ENCODE measurements around the gene LDHA.
A peak's percentile ranks its signal among the peaks of the same experiment; 100 is the strongest.
"Not testable (repeated sequence)": the region's sequence is repeated elsewhere in the genome, so short reads cannot be mapped to it uniquely, and the experiment has no call there.

The LDHA gene

GRCh38 chr11:18393581-18394274, 635 bp upstream of the LDHA start:
- H3K9me3 ChIP-seq (ENCODE audit: control insufficient read depth, low read length): no peaks in the 10 kb centered on the region
- H3K4me1 ChIP-seq (ENCODE audit: control insufficient read depth, insufficient read depth, low read length): no peaks in the 10 kb centered on the region
- H3K27ac ChIP-seq (ENCODE audit: insufficient read depth, low read depth, low read length, poor library complexity, severe bottlenecking): no peak overlapping the region
- peaks cover 3% of the 10 kb centered on the region for H3K36me3 ChIP-seq (ENCODE audit: control insufficient read depth, insufficient read depth, low read length)
- 83 to 88% methylated on average over 22 of the region's 22 CpGs for WGBS, 2 experiments
- peaks cover 3% of the 10 kb centered on the region for H3K27me3 ChIP-seq (ENCODE audit: control insufficient read depth, insufficient read depth, low read length, poor library complexity, severe bottlenecking)
- peak overlapping the region; percentile 74 for H3K4me3 ChIP-seq (ENCODE audit: insufficient read depth, low read depth, low read length)

- peak overlapping the region; percentile 74 for H3K4me3 ChIP-seq (ENCODE audit: insufficient read depth, low read depth, low read length)
- no peaks in the 10 kb centered on the region for H3K4me1 ChIP-seq (ENCODE audit: control insufficient read depth, insufficient read depth, low read length)
Measured at GRCh38 chr11:18394928-18395734, 768 bp downstream of the LDHA start.

GRCh38 chr11:18395735-18396504, 1.6 kb downstream of the LDHA start:
- WGBS, 2 experiments: 1% methylated on average over 46 of the region's 46 CpGs
- Histone ChIP-seq H3K4me1 (ENCODE audit: control insufficient read depth, insufficient read depth, low read length) (no peaks in the 10 kb centered on the region), H3K36me3 (ENCODE audit: control insufficient read depth, insufficient read depth, low read length) (peaks cover 20% of the 10 kb centered on the region), H3K4me3 (ENCODE audit: insufficient read depth, low read depth, low read length) (peak overlapping the region; percentile 74), H3K27me3 (ENCODE audit: control insufficient read depth, insufficient read depth, low read length, poor library complexity, severe bottlenecking) (peaks cover 3% of the 10 kb centered on the region), H3K9me3 (ENCODE audit: control insufficient read depth, low read length) (no peaks in the 10 kb centered on the region), H3K27ac (ENCODE audit: insufficient read depth, low read depth, low read length, poor library complexity, severe bottlenecking) (peak overlapping the region; percentile 88)

More at GRCh38 chr11:18394928-18395734, 768 bp downstream of the LDHA start:
- Histone ChIP-seq H3K9me3 (ENCODE audit: control insufficient read depth, low read length) (no peaks in the 10 kb centered on the region), H3K27ac (ENCODE audit: insufficient read depth, low read depth, low read length, poor library complexity, severe bottlenecking) (peak overlapping the region; percentile 88), H3K36me3 (ENCODE audit: control insufficient read depth, insufficient read depth, low read length) (peaks cover 14% of the 10 kb centered on the region), H3K27me3 (ENCODE audit: control insufficient read depth, insufficient read depth, low read length, poor library complexity, severe bottlenecking) (peaks cover 3% of the 10 kb centered on the region)
- 2 to 3% methylated on average over 36 of the region's 36 CpGs for WGBS, 2 experiments

GRCh38 chr11:18397921-18398320, 3.6 kb downstream of the LDHA start:
- H3K27me3 ChIP-seq (ENCODE audit: control insufficient read depth, insufficient read depth, low read length, poor library complexity, severe bottlenecking): peaks cover 3% of the 10 kb centered on the region
- H3K36me3 ChIP-seq (ENCODE audit: control insufficient read depth, insufficient read depth, low read length): peaks cover 29% of the 10 kb centered on the region
- no peak overlapping the region for H3K4me3 ChIP-seq (ENCODE audit: insufficient read depth, low read depth, low read length)
- H3K27ac ChIP-seq (ENCODE audit: insufficient read depth, low read depth, low read length, poor library complexity, severe bottlenecking): no peak overlapping the region
- H3K4me1 ChIP-seq (ENCODE audit: control insufficient read depth, insufficient read depth, low read length): no peaks in the 10 kb centered on the region
- WGBS, 2 experiments: 97% methylated on average over 3 of the region's 3 CpGs
- no peaks in the 10 kb centered on the region for H3K9me3 ChIP-seq (ENCODE audit: control insufficient read depth, low read length)

- not testable (repeated sequence) for H3K27ac ChIP-seq (ENCODE audit: insufficient read depth, low read depth, low read length, poor library complexity, severe bottlenecking); H3K27me3 ChIP-seq (ENCODE audit: control insufficient read depth, insufficient read depth, low read length, poor library complexity, severe bottlenecking); H3K4me3 ChIP-seq (ENCODE audit: insufficient read depth, low read depth, low read length); H3K4me1 ChIP-seq (ENCODE audit: control insufficient read depth, insufficient read depth, low read length); H3K9me3 ChIP-seq (ENCODE audit: control insufficient read depth, low read length)
- H3K36me3 ChIP-seq (ENCODE audit: control insufficient read depth, insufficient read depth, low read length): peaks cover 51% of the 10 kb centered on the region
- WGBS, 2 experiments: 95 to 97% methylated on average over 7 to 8 of the region's 9 CpGs
Measured at GRCh38 chr11:18401077-18401476, 6.7 kb downstream of the LDHA start.

GRCh38 chr11:18404062-18404461, 9.7 kb downstream of the LDHA start:
- Histone ChIP-seq H3K36me3 (ENCODE audit: control insufficient read depth, insufficient read depth, low read length) (peaks cover 57% of the 10 kb centered on the region), H3K27me3 (ENCODE audit: control insufficient read depth, insufficient read depth, low read length, poor library complexity, severe bottlenecking) (no peaks in the 10 kb centered on the region), H3K9me3 (ENCODE audit: control insufficient read depth, low read length) (no peaks in the 10 kb centered on the region), H3K4me3 (ENCODE audit: insufficient read depth, low read depth, low read length) (no peak overlapping the region), H3K4me1 (ENCODE audit: control insufficient read depth, insufficient read depth, low read length) (no peaks in the 10 kb centered on the region), H3K27ac (ENCODE audit: insufficient read depth, low read depth, low read length, poor library complexity, severe bottlenecking) (no peak overlapping the region)
- WGBS, 2 experiments: 95 to 99% methylated on average over 4 of the region's 4 CpGs

- not testable (repeated sequence) for H3K27ac ChIP-seq (ENCODE audit: insufficient read depth, low read depth, low read length, poor library complexity, severe bottlenecking); H3K27me3 ChIP-seq (ENCODE audit: control insufficient read depth, insufficient read depth, low read length, poor library complexity, severe bottlenecking); H3K9me3 ChIP-seq (ENCODE audit: control insufficient read depth, low read length); H3K4me3 ChIP-seq (ENCODE audit: insufficient read depth, low read depth, low read length); H3K4me1 ChIP-seq (ENCODE audit: control insufficient read depth, insufficient read depth, low read length)
- H3K36me3 ChIP-seq (ENCODE audit: control insufficient read depth, insufficient read depth, low read length): peaks cover 38% of the 10 kb centered on the region
- 96 to 99% methylated on average over 3 of the region's 3 CpGs for WGBS, 2 experiments
Measured at GRCh38 chr11:18407400-18407799, 13.0 kb downstream of the LDHA start.

GRCh38 chr11:18408558-18409291, 14.4 kb downstream of the LDHA start:
- Histone ChIP-seq H3K4me1 (ENCODE audit: control insufficient read depth, insufficient read depth, low read length) (no peaks in the 10 kb centered on the region), H3K4me3 (ENCODE audit: insufficient read depth, low read depth, low read length) (no peak overlapping the region), H3K36me3 (ENCODE audit: control insufficient read depth, insufficient read depth, low read length) (peaks cover 26% of the 10 kb centered on the region), H3K27me3 (ENCODE audit: control insufficient read depth, insufficient read depth, low read length, poor library complexity, severe bottlenecking) (no peaks in the 10 kb centered on the region), H3K9me3 (ENCODE audit: control insufficient read depth, low read length) (no peaks in the 10 kb centered on the region), H3K27ac (ENCODE audit: insufficient read depth, low read depth, low read length, poor library complexity, severe bottlenecking) (no peak overlapping the region)
- 92 to 95% methylated on average over 9 of the region's 9 CpGs for WGBS, 2 experiments

GRCh38 chr11:18416459-18416858, 22.1 kb downstream of the LDHA start:
- Histone ChIP-seq H3K9me3 (ENCODE audit: control insufficient read depth, low read length) (no peaks in the 10 kb centered on the region), H3K36me3 (ENCODE audit: control insufficient read depth, insufficient read depth, low read length) (no peaks in the 10 kb centered on the region), H3K4me1 (ENCODE audit: control insufficient read depth, insufficient read depth, low read length) (no peaks in the 10 kb centered on the region), H3K27ac (ENCODE audit: insufficient read depth, low read depth, low read length, poor library complexity, severe bottlenecking) (no peak overlapping the region), H3K4me3 (ENCODE audit: insufficient read depth, low read depth, low read length) (no peak overlapping the region), H3K27me3 (ENCODE audit: control insufficient read depth, insufficient read depth, low read length, poor library complexity, severe bottlenecking) (no peaks in the 10 kb centered on the region)
- 86 to 87% methylated on average over 2 to 3 of the region's 3 CpGs for WGBS, 2 experiments
